Activated naive CD4-positive, alpha-beta T cell treated with anti-CD3 and anti-CD28 coated beads, Interleukin-2, amount 50 U/mL, for 72 hours (primary cell): ENCODE measurements around the gene GRID2IP. TPM values are rescaled to one million over a fixed set of nuclear protein-coding genes. Genes with fewer than 3 reads are reported as not detected.
"Not testable (repeated sequence)": the region's sequence is repeated elsewhere in the genome, so short reads cannot be mapped to it uniquely, and the experiment has no call there.

ENCODE experiments used
- ATAC-seq, 2 donors: fragments of 150-1000 bp; cut with Tn5 transposase; 2 replicates each; pipeline ENCODE4 v1.10.0; 2021; ENCODE audit warnings: mild to moderate bottlenecking in 2 of 2, moderate library complexity in 2 of 2
- DNase-seq, 2 donors: peaks; one replicate each; pipeline ENCODE4 v3.0.0; 2021 to 2022; ENCODE audit warnings: low spot score in 2 of 2
- H3K27ac Mint-ChIP-seq, 2 donors: one replicate each; pipeline ENCODE4 v1.8.0; 2022; ENCODE audit warnings: mild to moderate bottlenecking in 2 of 2, mixed read lengths in 2 of 2
- H3K36me3 Mint-ChIP-seq, 2 donors: one replicate each; pipeline ENCODE4 v1.8.0; 2022; ENCODE audit warnings: mixed read lengths in 2 of 2
- H3K9me3 Mint-ChIP-seq, 2 donors: one replicate each; pipeline ENCODE4 v1.8.0; 2022; ENCODE audit warnings: mixed read lengths in 2 of 2
- total RNA-seq, 2 donors: library from RNA; stranded (reverse); gene quantifications; one replicate each; pipeline ENCODE4 v1.2.3, GENCODE V29; 2022

The GRID2IP gene
- total RNA-seq, 2 donors from 2014 or later, result 0.21 to 0.30 TPM

- DNase-seq (no peak), ATAC-seq (no peak)
- H3K36me3 Mint-ChIP-seq, result peaks cover 11 to 12% of the 10 kb centered on the region in 2 donors
- no peaks in the 10 kb centered on the region for H3K9me3 Mint-ChIP-seq
- peak overlapping the region in 1 of 2 donors; percentile 47 for H3K27ac Mint-ChIP-seq
Measured at GRCh38 chr7:6481445-6481844, 69.8 kb downstream of the GRID2IP start.

- DNase-seq, result no peak
Measured at GRCh38 chr7:6480323-6480660, 71.0 kb downstream of the GRID2IP start.

GRCh38 chr7:6479067-6479466 lies 72.2 kb downstream of the GRID2IP start:
- peaks cover 11 to 12% of the 10 kb centered on the region in 2 donors for H3K36me3 Mint-ChIP-seq
- DNase-seq (no peak), ATAC-seq (no peak)
- no peaks in the 10 kb centered on the region for H3K9me3 Mint-ChIP-seq
- peak overlapping the region; percentile 40 to 92 for H3K27ac Mint-ChIP-seq

More at GRCh38 chr7:6480323-6480660, 71.0 kb downstream of the GRID2IP start:
- Mint-ChIP-seq H3K36me3 (peaks cover 11 to 12% of the 10 kb centered on the region in 2 donors), H3K9me3 (no peaks in the 10 kb centered on the region), H3K27ac (no peak overlapping the region)
- ATAC-seq, result no peak

- ATAC-seq (no peak), DNase-seq (no peak)
- Mint-ChIP-seq H3K36me3 (peaks cover 8 to 11% of the 10 kb centered on the region in 2 donors), H3K27ac (no peak overlapping the region), H3K9me3 (no peaks in the 10 kb centered on the region)
Measured at GRCh38 chr7:6478186-6478585, 73.1 kb downstream of the GRID2IP start.

GRCh38 chr7:6477318-6477660 lies 74.0 kb downstream of the GRID2IP start:
- ATAC-seq (no peak), DNase-seq (no peak)
- no peaks in the 10 kb centered on the region for H3K9me3 Mint-ChIP-seq
- peaks cover 2 to 5% of the 10 kb centered on the region in 2 donors for H3K36me3 Mint-ChIP-seq
- peak overlapping the region in 1 of 2 donors; percentile 90 for H3K27ac Mint-ChIP-seq

GRCh38 chr7:6476596-6477317 lies 74.5 kb downstream of the GRID2IP start:
- ATAC-seq, result peak in 1 of 2 donors; percentile 22
- no peaks in the 10 kb centered on the region for H3K9me3 Mint-ChIP-seq
- peaks cover 0 to 5% of the 10 kb centered on the region in 2 donors for H3K36me3 Mint-ChIP-seq
- peak overlapping the region; percentile 48 to 90 for H3K27ac Mint-ChIP-seq
- DNase-seq, result peak in 1 of 2 donors; percentile 46

GRCh38 chr7:6475433-6476186 lies 75.7 kb downstream of the GRID2IP start:
- H3K27ac Mint-ChIP-seq, result peak overlapping the region in 1 of 2 donors; percentile 90
- H3K36me3 Mint-ChIP-seq, result peaks cover 0 to 5% of the 10 kb centered on the region in 2 donors
- DNase-seq, result no peak
- ATAC-seq, result peak; percentile 24 to 71
- no peaks in the 10 kb centered on the region for H3K9me3 Mint-ChIP-seq

- peak overlapping the region; percentile 37 to 50 for H3K27ac Mint-ChIP-seq
- peaks cover 21 to 29% of the 10 kb centered on the region in 2 donors for H3K36me3 Mint-ChIP-seq
- no peak for ATAC-seq
- DNase-seq, result no peak
- H3K9me3 Mint-ChIP-seq, result no peaks in the 10 kb centered on the region
Measured at GRCh38 chr7:6465862-6466261, 85.4 kb downstream of the GRID2IP start.

- not testable (repeated sequence) for DNase-seq, ATAC-seq, H3K27ac Mint-ChIP-seq, H3K9me3 Mint-ChIP-seq
- peaks cover 17% of the 10 kb centered on the region in 2 donors for H3K36me3 Mint-ChIP-seq
Measured at GRCh38 chr7:6463609-6464008, 87.7 kb downstream of the GRID2IP start.

GRCh38 chr7:6461946-6462550 lies 89.2 kb downstream of the GRID2IP start:
- H3K9me3 Mint-ChIP-seq, result no peaks in the 10 kb centered on the region
- H3K27ac Mint-ChIP-seq, result peak overlapping the region in 1 of 2 donors; percentile 86
- ATAC-seq (no peak), DNase-seq (no peak)
- peaks cover 10 to 13% of the 10 kb centered on the region in 2 donors for H3K36me3 Mint-ChIP-seq

- DNase-seq (no peak), ATAC-seq (no peak)
- Mint-ChIP-seq H3K27ac (peak overlapping the region in 1 of 2 donors; percentile 63), H3K9me3 (no peaks in the 10 kb centered on the region), H3K36me3 (peaks cover 7 to 8% of the 10 kb centered on the region in 2 donors)
Measured at GRCh38 chr7:6460990-6461584, 90.2 kb downstream of the GRID2IP start.

GRCh38 chr7:6460303-6460702 lies 91.0 kb downstream of the GRID2IP start:
- no peak for DNase-seq
- Mint-ChIP-seq H3K9me3 (no peaks in the 10 kb centered on the region), H3K36me3 (peaks cover 0 to under 1% of the 10 kb centered on the region in 2 donors), H3K27ac (peak overlapping the region in 1 of 2 donors; percentile 86)
- no peak for ATAC-seq

GRCh38 chr7:6458676-6459075 lies 92.6 kb downstream of the GRID2IP start:
- DNase-seq, H3K36me3 Mint-ChIP-seq, H3K9me3 Mint-ChIP-seq, H3K27ac Mint-ChIP-seq: not testable (repeated sequence)
- ATAC-seq, result peak; percentile 64 to 91

- DNase-seq (no peak), ATAC-seq (no peak)
- no peaks in the 10 kb centered on the region for H3K36me3 Mint-ChIP-seq
- no peaks in the 10 kb centered on the region for H3K9me3 Mint-ChIP-seq
- no peak overlapping the region for H3K27ac Mint-ChIP-seq
Measured at GRCh38 chr7:6453734-6454133, 97.5 kb downstream of the GRID2IP start.

GRCh38 chr7:6451224-6451705 lies 100.0 kb downstream of the GRID2IP start:
- ATAC-seq (no peak), DNase-seq (no peak)
- no peaks in the 10 kb centered on the region for H3K9me3 Mint-ChIP-seq

GRCh38 chr7:6450591-6450990 lies 100.7 kb downstream of the GRID2IP start:
- peaks cover 10 to 17% of the 10 kb centered on the region in 2 donors for H3K36me3 Mint-ChIP-seq
- not testable (repeated sequence) for H3K27ac Mint-ChIP-seq, ATAC-seq, DNase-seq, H3K9me3 Mint-ChIP-seq

More at GRCh38 chr7:6451224-6451705, 100.0 kb downstream of the GRID2IP start:
- peaks cover 6 to 12% of the 10 kb centered on the region in 2 donors for H3K36me3 Mint-ChIP-seq
- H3K27ac Mint-ChIP-seq, result no peak overlapping the region
